ENCODE results near the gene AHRR.

Gene AHRR

GRCh38 chr5:377326-377981, 55.9 kb downstream of the AHRR start:
- ChIA-PET CTCF (interaction anchor here (0.9 to 1.2 kb wide), 3 partner anchors 10 to 60 kb away, joined by 3 to 4 read pairs (median 4); no protein-coding TSS in a partner anchor), POLR2A (interaction anchor here (0.6 to 1.4 kb wide), 5 partner anchors 9 to 90 kb away, joined by 3 to 5 read pairs (median 3); no protein-coding TSS in a partner anchor)
- DNase-seq (ENCODE audit: extremely low spot score), result no peak
- no peak for TF ChIP-seq CTCF (IDR thresholded peaks at IDR 0.05; ENCODE audit: control extremely low read depth, extremely low read depth, low read depth, missing control alignments)

- TF ChIP-seq CTCF (IDR thresholded peaks at IDR 0.05; ENCODE audit: control extremely low read depth, extremely low read depth, low read depth, missing control alignments), result no peak
- ChIA-PET CTCF (interaction anchor here (0.9 to 1.5 kb wide), 5 partner anchors 9 to 53 kb away, joined by 3 to 6 read pairs (median 4); no protein-coding TSS in a partner anchor), POLR2A (interaction anchor here (0.9 to 1.5 kb wide), 4 partner anchors 10 to 57 kb away, joined by 3 to 6 read pairs (median 4); partner anchors contain the start of gene AHRR)
- no peak for DNase-seq (ENCODE audit: extremely low spot score)
Observed at GRCh38 chr5:378301-378891, 56.9 kb downstream of the AHRR start.

GRCh38 chr5:378976-379742, 57.6 kb downstream of the AHRR start:
- TF ChIP-seq CTCF (IDR thresholded peaks at IDR 0.05; ENCODE audit: control extremely low read depth, extremely low read depth, low read depth, missing control alignments), result no peak
- ChIA-PET POLR2A (interaction anchor here (0.9 to 1.5 kb wide), 3 partner anchors 10 to 58 kb away, joined by 4 to 6 read pairs (median 5); partner anchors contain the start of gene AHRR), CTCF (interaction anchor here (1.2 to 1.5 kb wide), 3 partner anchors 10 to 52 kb away, joined by 3 to 6 read pairs (median 3); no protein-coding TSS in a partner anchor)
- DNase-seq (ENCODE audit: extremely low spot score), result no peak

GRCh38 chr5:380701-381309, 59.3 kb downstream of the AHRR start:
- ChIA-PET POLR2A (no interaction called here), CTCF (interaction anchor here (1.1 to 1.5 kb wide), 2 partner anchors 9 to 66 kb away, joined by 3 read pairs; no protein-coding TSS in a partner anchor)

GRCh38 chr5:383066-383465, 61.6 kb downstream of the AHRR start:
- ChIA-PET POLR2A (no interaction called here), CTCF (interaction anchor here (0.7 to 1.6 kb wide), 3 partner anchors 14 to 66 kb away, joined by 3 to 8 read pairs (median 4); no protein-coding TSS in a partner anchor)
- DNase-seq (ENCODE audit: extremely low spot score), result no peak
- TF ChIP-seq CTCF (IDR thresholded peaks at IDR 0.05; ENCODE audit: control extremely low read depth, extremely low read depth, low read depth, missing control alignments), result no peak

More at GRCh38 chr5:380701-381309, 59.3 kb downstream of the AHRR start:
- no peak for TF ChIP-seq CTCF (IDR thresholded peaks at IDR 0.05; ENCODE audit: control extremely low read depth, extremely low read depth, low read depth, missing control alignments)
- DNase-seq (ENCODE audit: extremely low spot score), result no peak

Data from GM10248 (cell line).